Pons (tissue), 1 donor: ENCODE measurements around the gene MINDY4B.
"Not testable (repeated sequence)": the region's sequence is repeated elsewhere in the genome, so short reads cannot be mapped to it uniquely, and the experiment has no call there.

ENCODE experiments used
- DNase-seq: peaks from one replicate; pipeline ENCODE4 v3.0.0-alpha.2; 2016; ENCODE audit warnings: low spot score

The MINDY4B gene

GRCh38 chr3:150898046-150898754 is 7.0 kb downstream of the MINDY4B start:
- DNase-seq, result no peak

GRCh38 chr3:150897592-150897991 is 7.6 kb downstream of the MINDY4B start:
- no peak for DNase-seq

GRCh38 chr3:150890831-150891230 is 14.4 kb downstream of the MINDY4B start:
- no peak for DNase-seq

- no peak for DNase-seq
These were observed 14.9 kb downstream of the MINDY4B start for GRCh38 chr3:150890295-150890694.

- no peak for DNase-seq
These were observed 16.1 kb downstream of the MINDY4B start for GRCh38 chr3:150889106-150889505.

- no peak for DNase-seq
These were observed 18.2 kb downstream of the MINDY4B start for GRCh38 chr3:150887031-150887430.

GRCh38 chr3:150885535-150885934 is 19.7 kb downstream of the MINDY4B start:
- DNase-seq, result no peak

- no peak for DNase-seq
These were observed 26.2 kb downstream of the MINDY4B start for GRCh38 chr3:150878996-150879575.

- no peak for DNase-seq
These were observed 26.9 kb downstream of the MINDY4B start for GRCh38 chr3:150878290-150878689.

GRCh38 chr3:150877303-150877702 is 27.9 kb downstream of the MINDY4B start:
- no peak for DNase-seq

- DNase-seq, result peak; percentile 14
These were observed 28.5 kb downstream of the MINDY4B start for GRCh38 chr3:150876611-150877265.

GRCh38 chr3:150875548-150875947 is 29.7 kb downstream of the MINDY4B start:
- DNase-seq, result no peak

GRCh38 chr3:150874666-150875219 is 30.5 kb downstream of the MINDY4B start:
- no peak for DNase-seq

- DNase-seq, result no peak
These were observed 34.0 kb downstream of the MINDY4B start for GRCh38 chr3:150871192-150871591.

- no peak for DNase-seq
These were observed 34.8 kb downstream of the MINDY4B start for GRCh38 chr3:150870406-150870805.

- no peak for DNase-seq
These were observed 37.0 kb downstream of the MINDY4B start for GRCh38 chr3:150868282-150868681.

GRCh38 chr3:150867434-150867833 is 37.8 kb downstream of the MINDY4B start:
- DNase-seq, result no peak

GRCh38 chr3:150863921-150864320 is 41.3 kb downstream of the MINDY4B start:
- DNase-seq, result not testable (repeated sequence)

- DNase-seq, result no peak
These were observed 43.4 kb downstream of the MINDY4B start for GRCh38 chr3:150861851-150862250.

GRCh38 chr3:150857936-150858335 is 47.3 kb downstream of the MINDY4B start:
- DNase-seq, result not testable (repeated sequence)

- no peak for DNase-seq
These were observed 55.0 kb downstream of the MINDY4B start for GRCh38 chr3:150850191-150850590.

- no peak for DNase-seq
These were observed 56.4 kb downstream of the MINDY4B start for GRCh38 chr3:150848864-150849263.

- no peak for DNase-seq
These were observed 57.8 kb downstream of the MINDY4B start for GRCh38 chr3:150847433-150847832.
